AG09309 (cell line): ENCODE results near the gene RAB3D.
A peak's percentile ranks its signal among the peaks of the same experiment; 100 is the strongest.

ENCODE experiments used
- DNase-seq: peaks from one replicate; pipeline ENCODE4 v3.0.0-alpha.2; 2010; ENCODE audit warnings: low read depth
- H3K4me3 ChIP-seq: 2 replicates; pipeline ENCODE4 v1.5.1; 2011; ENCODE audit warnings: mild to moderate bottlenecking, low read depth, low read length, moderate library complexity; ENCODE audit not compliant: control insufficient read depth
- CTCF ChIP-seq: IDR thresholded peaks from 2 replicates; pipeline ENCODE4 v1.5.1; 2011; ENCODE audit warnings: mild to moderate bottlenecking, low read depth, low read length, inconsistent platforms; ENCODE audit not compliant: insufficient read depth, control insufficient read depth; ENCODE audit errors: missing control alignments

RAB3D gene

GRCh38 chr19:11295180-11295579, 44.3 kb downstream of the RAB3D start:
- H3K4me3 ChIP-seq, result no peak overlapping the region
- no peak for DNase-seq
- no peak for TF ChIP-seq CTCF

GRCh38 chr19:11293433-11294389, 45.7 kb downstream of the RAB3D start:
- peak overlapping the region; percentile 27 for H3K4me3 ChIP-seq
- TF ChIP-seq CTCF, result peak; percentile 98
- DNase-seq, result peak; percentile 46

GRCh38 chr19:11291991-11292390, 47.5 kb downstream of the RAB3D start:
- no peak for TF ChIP-seq CTCF
- DNase-seq, result no peak
- H3K4me3 ChIP-seq, result no peak overlapping the region

- no peak for DNase-seq
- no peak for TF ChIP-seq CTCF
- H3K4me3 ChIP-seq, result no peak overlapping the region
Measured at GRCh38 chr19:11291415-11291814, 48.0 kb downstream of the RAB3D start.

GRCh38 chr19:11290256-11290655, 49.2 kb downstream of the RAB3D start:
- no peak for DNase-seq
- TF ChIP-seq CTCF, result no peak
- no peak overlapping the region for H3K4me3 ChIP-seq

- no peak for DNase-seq
- H3K4me3 ChIP-seq, result no peak overlapping the region
- TF ChIP-seq CTCF, result peak; percentile 60
Measured at GRCh38 chr19:11288349-11288748, 51.1 kb downstream of the RAB3D start.
